ENCODE data around the gene FUBP1. TPM values are rescaled to one million over a fixed set of nuclear protein-coding genes. Genes with fewer than 3 reads are reported as not detected.
"Not testable (repeated sequence)": the region's sequence is repeated elsewhere in the genome, so short reads cannot be mapped to it uniquely, and the experiment has no call there.

Gene FUBP1
- total RNA-seq, 2 donors from 2014 or later, result 73.8 to 118 TPM

- Histone ChIP-seq H3K27me3 (replicated peaks; ENCODE audit: insufficient read depth) (no peaks in the 10 kb centered on the region), H3K36me3 (no peaks in the 10 kb centered on the region), H3K4me3 (no peak overlapping the region), H3K27ac (no peak overlapping the region), H3K4me1 (ENCODE audit: control insufficient read depth in 1 of 2, low read depth in 2 of 2) (peaks cover 0 to 6% of the 10 kb centered on the region in 2 donors), H3K9me3 (no peaks in the 10 kb centered on the region)
- no peak for ATAC-seq (ENCODE audit: insufficient number of reproducible peaks, low FRiP score, low read depth)
- no peak for DNase-seq (ENCODE audit: low spot score)
- no peak for TF ChIP-seq CTCF (IDR thresholded peaks at IDR 0.05)
These were observed 9.0 kb upstream of the FUBP1 start for GRCh38 chr1:77987919-77988318.

GRCh38 chr1:77986810-77987209 lies 7.9 kb upstream of the FUBP1 start:
- no peaks in the 10 kb centered on the region for H3K36me3 ChIP-seq
- TF ChIP-seq CTCF (IDR thresholded peaks at IDR 0.05), result no peak
- no peaks in the 10 kb centered on the region for H3K4me1 ChIP-seq (ENCODE audit: control insufficient read depth in 1 of 2, low read depth in 2 of 2)
- H3K4me3 ChIP-seq, result no peak overlapping the region
- no peak for DNase-seq (ENCODE audit: low spot score)
- no peaks in the 10 kb centered on the region for H3K9me3 ChIP-seq
- no peak for ATAC-seq (ENCODE audit: insufficient number of reproducible peaks, low FRiP score, low read depth)
- H3K27ac ChIP-seq, result no peak overlapping the region
- H3K27me3 ChIP-seq (replicated peaks; ENCODE audit: insufficient read depth), result no peaks in the 10 kb centered on the region

GRCh38 chr1:77984629-77985028 lies 5.8 kb upstream of the FUBP1 start:
- Histone ChIP-seq H3K9me3 (no peaks in the 10 kb centered on the region), H3K27ac (no peak overlapping the region), H3K27me3 (replicated peaks; ENCODE audit: insufficient read depth) (no peaks in the 10 kb centered on the region), H3K4me1 (ENCODE audit: control insufficient read depth in 1 of 2, low read depth in 2 of 2) (peaks cover 8 to 15% of the 10 kb centered on the region in 2 donors), H3K4me3 (no peak overlapping the region), H3K36me3 (no peaks in the 10 kb centered on the region)
- no peak for DNase-seq (ENCODE audit: low spot score)
- ATAC-seq (ENCODE audit: insufficient number of reproducible peaks, low FRiP score, low read depth), result no peak
- no peak for TF ChIP-seq CTCF (IDR thresholded peaks at IDR 0.05)

- H3K4me1 ChIP-seq (ENCODE audit: control insufficient read depth in 1 of 2, low read depth in 2 of 2), result peaks cover 8 to 15% of the 10 kb centered on the region in 2 donors
- no peak for DNase-seq (ENCODE audit: low spot score)
- no peaks in the 10 kb centered on the region for H3K9me3 ChIP-seq
- H3K27me3 ChIP-seq (replicated peaks; ENCODE audit: insufficient read depth), result no peaks in the 10 kb centered on the region
- H3K36me3 ChIP-seq, result no peaks in the 10 kb centered on the region
- H3K4me3 ChIP-seq, result no peak overlapping the region
- H3K27ac ChIP-seq, result peak overlapping the region in 1 of 2 donors; percentile 3
- TF ChIP-seq CTCF (IDR thresholded peaks at IDR 0.05), result no peak
- no peak for ATAC-seq (ENCODE audit: insufficient number of reproducible peaks, low FRiP score, low read depth)
These were observed 5.1 kb upstream of the FUBP1 start for GRCh38 chr1:77983997-77984355.

GRCh38 chr1:77983352-77983996 lies 4.6 kb upstream of the FUBP1 start:
- not testable (repeated sequence) for ATAC-seq (ENCODE audit: insufficient number of reproducible peaks, low FRiP score, low read depth); H3K36me3 ChIP-seq; DNase-seq (ENCODE audit: low spot score); H3K4me3 ChIP-seq; H3K27me3 ChIP-seq (replicated peaks; ENCODE audit: insufficient read depth); H3K9me3 ChIP-seq
- Histone ChIP-seq H3K4me1 (ENCODE audit: control insufficient read depth in 1 of 2, low read depth in 2 of 2) (peaks cover 8 to 15% of the 10 kb centered on the region in 2 donors), H3K27ac (peak overlapping the region in 1 of 2 donors; percentile 3)
